Activated gamma-delta T cell treated with anti-CD3 and anti-CD28 coated beads, Interleukin-2, amount 50 U/mL, for 16 hours (primary cell): ENCODE data around the gene ZNF225.
"Not testable (repeated sequence)": the region's sequence is repeated elsewhere in the genome, so short reads cannot be mapped to it uniquely, and the experiment has no call there.

ENCODE experiments used
- DNase-seq: peaks from one replicate; pipeline ENCODE4 v3.0.0-alpha.2; 2020; ENCODE audit warnings: low read depth

The ZNF225 gene

GRCh38 chr19:44163789-44164188 lies 50.6 kb downstream of the ZNF225 start:
- DNase-seq: no peak

GRCh38 chr19:44164327-44164672 lies 51.1 kb downstream of the ZNF225 start:
- no peak for DNase-seq

- DNase-seq: peak; percentile 76
Measured at GRCh38 chr19:44164673-44165512, 51.7 kb downstream of the ZNF225 start, which contains the start of gene ZNF226. Gene ZNF226 (plus strand): TSS chr19:44165100. CDS start chr19:44170081, 4,981 bp downstream.

DNA sequence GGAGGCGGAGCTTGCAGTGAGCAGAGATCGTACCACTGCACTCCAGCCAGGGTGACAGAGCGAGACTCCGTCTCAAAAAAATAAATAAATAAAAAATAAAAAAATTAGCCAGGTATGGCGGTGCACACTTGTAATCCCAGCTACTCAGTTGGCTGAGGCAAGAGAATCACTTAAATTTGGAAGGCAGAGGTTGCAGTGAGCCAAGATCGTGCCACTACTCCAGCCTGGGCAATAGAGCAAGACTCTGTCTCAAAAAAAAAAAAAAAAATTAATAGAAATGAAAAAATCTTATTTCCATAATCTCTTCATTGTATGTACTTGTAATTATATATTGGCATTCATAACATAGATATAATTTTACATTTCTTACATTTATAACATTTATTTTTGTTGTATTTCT lies 57.5 kb downstream of the ZNF225 start:
- DNase-seq: not testable (repeated sequence)

DNA sequence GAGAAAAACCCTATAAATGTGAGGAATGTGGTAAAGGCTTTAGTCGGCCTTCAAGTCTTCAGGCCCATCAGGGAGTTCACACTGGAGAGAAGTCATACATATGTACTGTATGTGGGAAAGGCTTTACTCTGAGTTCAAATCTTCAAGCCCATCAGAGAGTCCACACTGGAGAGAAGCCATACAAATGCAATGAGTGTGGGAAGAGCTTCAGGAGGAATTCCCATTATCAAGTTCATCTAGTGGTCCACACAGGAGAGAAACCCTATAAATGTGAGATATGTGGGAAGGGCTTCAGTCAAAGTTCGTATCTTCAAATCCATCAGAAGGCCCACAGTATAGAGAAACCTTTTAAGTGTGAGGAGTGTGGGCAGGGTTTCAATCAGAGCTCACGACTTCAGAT lies 63.4 kb downstream of the ZNF225 start:
- no peak for DNase-seq

GRCh38 chr19:44180968-44181367 lies 67.8 kb downstream of the ZNF225 start:
- DNase-seq: no peak

GRCh38 chr19:44182145-44182544 lies 68.9 kb downstream of the ZNF225 start:
- DNase-seq: no peak
